Measurements from ENCODE around the gene NXNL1.

- TF ChIP-seq EP300 (IDR thresholded peaks at IDR 0.05) (no peak), POLR2A (IDR thresholded peaks at IDR 0.05) (no peak), POLR2AphosphoS5 (IDR thresholded peaks at IDR 0.05) (no peak)
- TF ChIP-seq, protein P1, sequence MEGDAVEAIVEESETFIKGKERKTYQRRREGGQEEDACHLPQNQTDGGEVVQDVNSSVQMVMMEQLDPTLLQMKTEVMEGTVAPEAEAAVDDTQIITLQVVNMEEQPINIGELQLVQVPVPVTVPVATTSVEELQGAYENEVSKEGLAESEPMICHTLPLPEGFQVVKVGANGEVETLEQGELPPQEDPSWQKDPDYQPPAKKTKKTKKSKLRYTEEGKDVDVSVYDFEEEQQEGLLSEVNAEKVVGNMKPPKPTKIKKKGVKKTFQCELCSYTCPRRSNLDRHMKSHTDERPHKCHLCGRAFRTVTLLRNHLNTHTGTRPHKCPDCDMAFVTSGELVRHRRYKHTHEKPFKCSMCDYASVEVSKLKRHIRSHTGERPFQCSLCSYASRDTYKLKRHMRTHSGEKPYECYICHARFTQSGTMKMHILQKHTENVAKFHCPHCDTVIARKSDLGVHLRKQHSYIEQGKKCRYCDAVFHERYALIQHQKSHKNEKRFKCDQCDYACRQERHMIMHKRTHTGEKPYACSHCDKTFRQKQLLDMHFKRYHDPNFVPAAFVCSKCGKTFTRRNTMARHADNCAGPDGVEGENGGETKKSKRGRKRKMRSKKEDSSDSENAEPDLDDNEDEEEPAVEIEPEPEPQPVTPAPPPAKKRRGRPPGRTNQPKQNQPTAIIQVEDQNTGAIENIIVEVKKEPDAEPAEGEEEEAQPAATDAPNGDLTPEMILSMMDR (IDR thresholded peaks at IDR 0.05) = no peak
Observed at GRCh38 chr19:17447704-17448130, 13.0 kb downstream of the NXNL1 start.
